Activated T-cell treated with anti-CD3 and anti-CD28 coated beads, Interleukin-2, amount 50 U/mL, for 24 hours (primary cell): ENCODE results near the gene PCBD1.

Source experiments
- DNase-seq: peaks from one replicate; pipeline ENCODE4 v3.0.0-alpha.2; 2020
- H3K27ac Mint-ChIP-seq: 2 replicates; pipeline ENCODE4 v1.8.0; 2020; ENCODE audit warnings: mild to moderate bottlenecking, mixed read lengths
- H3K27me3 Mint-ChIP-seq: 2 replicates; pipeline ENCODE4 v1.8.0; 2020; ENCODE audit warnings: mixed read lengths
- H3K36me3 Mint-ChIP-seq: 2 replicates; pipeline ENCODE4 v1.8.0; 2020; ENCODE audit warnings: low read depth, mixed read lengths
- H3K4me1 Mint-ChIP-seq: 2 replicates; pipeline ENCODE4 v1.8.0; 2020; ENCODE audit warnings: low read depth, mixed read lengths
- H3K4me3 Mint-ChIP-seq: 2 replicates; pipeline ENCODE4 v1.8.0; 2020; ENCODE audit warnings: mild to moderate bottlenecking, moderate library complexity, mixed read lengths
- H3K9me3 Mint-ChIP-seq: 2 replicates; pipeline ENCODE4 v1.8.0; 2020; ENCODE audit warnings: mixed read lengths

The PCBD1 gene

GRCh38 chr10:70847659-70848360, 40.6 kb downstream of the PCBD1 start:
- peak overlapping the region; percentile 94 for H3K27ac Mint-ChIP-seq
- H3K9me3 Mint-ChIP-seq: no peaks in the 10 kb centered on the region
- peak overlapping the region; percentile 27 for H3K4me3 Mint-ChIP-seq
- H3K4me1 Mint-ChIP-seq: peaks cover 52% of the 10 kb centered on the region
- peaks cover 90% of the 10 kb centered on the region for H3K36me3 Mint-ChIP-seq
- no peak for DNase-seq
- no peaks in the 10 kb centered on the region for H3K27me3 Mint-ChIP-seq

- H3K4me1 Mint-ChIP-seq: peaks cover 54% of the 10 kb centered on the region
- no peaks in the 10 kb centered on the region for H3K9me3 Mint-ChIP-seq
- H3K4me3 Mint-ChIP-seq: no peak overlapping the region
- no peaks in the 10 kb centered on the region for H3K27me3 Mint-ChIP-seq
- H3K36me3 Mint-ChIP-seq: peaks cover 90% of the 10 kb centered on the region
- peak overlapping the region; percentile 94 for H3K27ac Mint-ChIP-seq
- no peak for DNase-seq
These were observed 41.6 kb downstream of the PCBD1 start for GRCh38 chr10:70846795-70847194.

GRCh38 chr10:70845816-70846215, 42.5 kb downstream of the PCBD1 start:
- no peaks in the 10 kb centered on the region for H3K9me3 Mint-ChIP-seq
- H3K4me3 Mint-ChIP-seq: no peak overlapping the region
- H3K36me3 Mint-ChIP-seq: peaks cover 90% of the 10 kb centered on the region

GRCh38 chr10:70845256-70845655, 43.1 kb downstream of the PCBD1 start:
- Mint-ChIP-seq H3K36me3 (peaks cover 88% of the 10 kb centered on the region), H3K9me3 (no peaks in the 10 kb centered on the region), H3K27me3 (no peaks in the 10 kb centered on the region), H3K4me1 (peaks cover 70% of the 10 kb centered on the region), H3K4me3 (no peak overlapping the region), H3K27ac (peak overlapping the region; percentile 59)
- no peak for DNase-seq

More at GRCh38 chr10:70845816-70846215, 42.5 kb downstream of the PCBD1 start:
- Mint-ChIP-seq H3K27me3 (no peaks in the 10 kb centered on the region), H3K4me1 (peaks cover 64% of the 10 kb centered on the region), H3K27ac (peak overlapping the region; percentile 59)
- no peak for DNase-seq

GRCh38 chr10:70843776-70844489, 44.4 kb downstream of the PCBD1 start:
- Mint-ChIP-seq H3K4me3 (no peak overlapping the region), H3K27ac (peak overlapping the region; percentile 24), H3K9me3 (no peaks in the 10 kb centered on the region), H3K36me3 (peaks cover 90% of the 10 kb centered on the region), H3K4me1 (peaks cover 73% of the 10 kb centered on the region), H3K27me3 (no peaks in the 10 kb centered on the region)
- DNase-seq: no peak

- H3K36me3 Mint-ChIP-seq: peaks cover 91% of the 10 kb centered on the region
- peaks cover 74% of the 10 kb centered on the region for H3K4me1 Mint-ChIP-seq
- H3K27ac Mint-ChIP-seq: no peak overlapping the region
- H3K9me3 Mint-ChIP-seq: no peaks in the 10 kb centered on the region
- no peak for DNase-seq
- no peaks in the 10 kb centered on the region for H3K27me3 Mint-ChIP-seq
- H3K4me3 Mint-ChIP-seq: no peak overlapping the region
These were observed 45.0 kb downstream of the PCBD1 start for GRCh38 chr10:70843333-70843732.

- Mint-ChIP-seq H3K36me3 (peaks cover 93% of the 10 kb centered on the region), H3K4me3 (no peak overlapping the region), H3K27me3 (no peaks in the 10 kb centered on the region), H3K4me1 (peaks cover 77% of the 10 kb centered on the region), H3K9me3 (peaks cover 2% of the 10 kb centered on the region), H3K27ac (peak overlapping the region; percentile 56)
- no peak for DNase-seq
These were observed 47.5 kb downstream of the PCBD1 start for GRCh38 chr10:70840836-70841235.

GRCh38 chr10:70838270-70838805, 50.0 kb downstream of the PCBD1 start:
- DNase-seq: no peak
- peaks cover 81% of the 10 kb centered on the region for H3K4me1 Mint-ChIP-seq
- H3K9me3 Mint-ChIP-seq: peaks cover 2% of the 10 kb centered on the region
- H3K27ac Mint-ChIP-seq: peak overlapping the region; percentile 49
- no peak overlapping the region for H3K4me3 Mint-ChIP-seq
- H3K36me3 Mint-ChIP-seq: peaks cover 94% of the 10 kb centered on the region
- no peaks in the 10 kb centered on the region for H3K27me3 Mint-ChIP-seq

- Mint-ChIP-seq H3K27ac (peak overlapping the region; percentile 69), H3K9me3 (peaks cover 2% of the 10 kb centered on the region), H3K36me3 (peaks cover 91% of the 10 kb centered on the region), H3K27me3 (no peaks in the 10 kb centered on the region), H3K4me3 (no peak overlapping the region), H3K4me1 (peaks cover 84% of the 10 kb centered on the region)
- no peak for DNase-seq
These were observed 50.7 kb downstream of the PCBD1 start for GRCh38 chr10:70837660-70838059.

GRCh38 chr10:70836319-70836718, 52.0 kb downstream of the PCBD1 start:
- Mint-ChIP-seq H3K27me3 (no peaks in the 10 kb centered on the region), H3K36me3 (peaks cover 83% of the 10 kb centered on the region), H3K27ac (peak overlapping the region; percentile 90), H3K4me1 (peaks cover 89% of the 10 kb centered on the region), H3K4me3 (peak overlapping the region; percentile 13), H3K9me3 (peaks cover 2% of the 10 kb centered on the region)
- DNase-seq: no peak

GRCh38 chr10:70834441-70835151, 53.8 kb downstream of the PCBD1 start:
- H3K9me3 Mint-ChIP-seq: peaks cover 2% of the 10 kb centered on the region
- no peaks in the 10 kb centered on the region for H3K27me3 Mint-ChIP-seq
- H3K4me3 Mint-ChIP-seq: peak overlapping the region; percentile 67
- DNase-seq: no peak
- H3K4me1 Mint-ChIP-seq: peaks cover 86% of the 10 kb centered on the region
- peaks cover 82% of the 10 kb centered on the region for H3K36me3 Mint-ChIP-seq
- peak overlapping the region; percentile 95 for H3K27ac Mint-ChIP-seq

GRCh38 chr10:70834021-70834420, 54.3 kb downstream of the PCBD1 start:
- DNase-seq: no peak
- H3K36me3 Mint-ChIP-seq: peaks cover 82% of the 10 kb centered on the region

GRCh38 chr10:70833601-70834000, 54.8 kb downstream of the PCBD1 start:
- Mint-ChIP-seq H3K27me3 (no peaks in the 10 kb centered on the region), H3K27ac (peak overlapping the region; percentile 95), H3K4me1 (peaks cover 88% of the 10 kb centered on the region), H3K4me3 (peak overlapping the region; percentile 67), H3K9me3 (peaks cover 2% of the 10 kb centered on the region), H3K36me3 (peaks cover 82% of the 10 kb centered on the region)
- DNase-seq: no peak

More at GRCh38 chr10:70834021-70834420, 54.3 kb downstream of the PCBD1 start:
- Mint-ChIP-seq H3K27me3 (no peaks in the 10 kb centered on the region), H3K9me3 (peaks cover 2% of the 10 kb centered on the region), H3K27ac (peak overlapping the region; percentile 95), H3K4me1 (peaks cover 88% of the 10 kb centered on the region), H3K4me3 (peak overlapping the region; percentile 67)
